SIG-M5 treated with dmso at 0.1 percent for 504 hours (cell line): ENCODE data around the gene INA.

Experiments
- DNase-seq: peaks from one replicate; lab custom pipeline; 2025; ENCODE audit not compliant: unreplicated experiment; lab: John Stamatoyannopoulos, UW

Gene INA

DNA sequence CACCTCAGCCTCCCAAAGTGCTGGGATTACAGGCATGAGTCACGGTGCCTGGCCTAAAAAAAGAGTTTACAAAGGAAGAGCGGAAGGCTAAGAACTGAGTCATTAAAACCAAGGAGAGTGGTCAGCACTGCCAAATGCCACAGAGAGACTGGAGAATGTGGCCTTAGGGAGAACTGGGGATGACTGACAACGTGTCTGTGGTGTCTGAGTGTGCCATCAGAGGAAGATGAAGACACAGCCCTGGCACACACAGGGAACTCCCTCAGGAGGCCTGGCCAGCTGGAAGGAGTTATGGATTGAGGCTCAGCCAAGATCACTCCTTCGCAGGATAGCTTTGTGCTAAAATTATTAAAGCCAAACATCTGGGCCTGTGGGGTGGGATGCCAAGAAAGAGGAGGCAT lies 3.9 kb upstream of the INA start:
- DNase-seq = no peak

DNA sequence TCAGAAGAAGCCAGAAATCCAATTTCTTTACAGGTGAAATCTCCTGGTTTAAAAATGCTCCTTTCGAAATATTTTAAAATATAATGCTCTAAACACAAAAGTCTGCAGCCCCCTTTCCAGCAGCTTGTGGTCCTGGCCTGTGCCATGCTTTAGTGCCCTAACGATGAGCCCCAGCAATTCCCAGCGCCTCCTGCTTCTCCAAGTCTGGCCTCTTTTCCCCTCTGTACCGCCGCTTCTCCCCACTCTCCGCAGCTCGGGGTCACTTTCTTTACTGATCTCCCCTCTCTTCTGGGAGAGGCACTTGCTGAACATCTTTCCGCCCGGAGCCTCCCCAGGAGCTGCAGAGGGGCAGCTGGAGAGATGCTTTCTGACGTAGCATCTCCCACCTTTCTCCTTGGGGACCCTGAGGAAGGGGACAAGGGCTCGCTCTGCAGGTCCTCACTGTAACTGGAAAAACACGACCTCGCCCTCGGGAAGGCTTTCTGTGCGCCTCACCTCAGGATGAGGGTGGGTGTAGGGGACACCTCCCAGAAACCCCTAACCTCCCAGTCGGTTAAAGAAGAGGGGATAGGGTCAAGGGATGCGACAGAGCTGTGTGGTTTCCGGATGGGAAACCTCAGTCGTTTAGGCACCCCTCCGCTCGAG lies 565 bp upstream of the INA start:
- DNase-seq = no peak

DNA sequence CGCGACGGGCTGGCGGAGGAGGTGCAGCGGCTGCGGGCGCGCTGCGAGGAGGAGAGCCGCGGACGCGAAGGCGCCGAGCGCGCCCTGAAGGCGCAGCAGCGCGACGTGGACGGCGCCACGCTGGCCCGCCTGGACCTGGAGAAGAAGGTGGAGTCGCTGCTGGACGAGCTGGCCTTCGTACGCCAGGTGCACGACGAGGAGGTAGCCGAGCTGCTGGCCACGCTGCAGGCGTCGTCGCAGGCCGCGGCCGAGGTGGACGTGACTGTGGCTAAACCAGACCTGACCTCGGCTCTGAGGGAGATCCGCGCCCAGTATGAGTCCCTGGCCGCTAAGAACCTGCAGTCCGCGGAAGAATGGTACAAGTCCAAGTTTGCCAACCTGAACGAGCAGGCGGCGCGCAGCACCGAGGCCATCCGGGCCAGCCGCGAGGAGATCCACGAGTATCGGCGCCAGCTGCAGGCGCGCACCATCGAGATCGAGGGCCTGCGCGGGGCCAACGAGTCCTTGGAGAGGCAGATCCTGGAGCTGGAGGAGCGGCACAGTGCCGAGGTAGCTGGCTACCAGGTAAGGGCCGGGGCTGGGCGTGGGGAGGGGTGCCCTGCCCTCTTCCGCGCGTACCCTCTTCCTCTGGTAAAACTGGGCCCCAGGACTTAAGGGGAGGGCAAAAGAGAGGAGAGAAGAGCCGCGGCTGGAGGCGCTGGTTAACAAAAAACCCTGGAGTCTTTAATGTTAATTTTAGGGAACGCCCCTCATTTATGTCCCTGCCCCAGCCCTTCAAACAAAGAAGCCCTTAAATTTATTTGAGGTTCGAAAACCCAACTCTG lies 987 bp downstream of the INA start:
- DNase-seq = no peak

DNA sequence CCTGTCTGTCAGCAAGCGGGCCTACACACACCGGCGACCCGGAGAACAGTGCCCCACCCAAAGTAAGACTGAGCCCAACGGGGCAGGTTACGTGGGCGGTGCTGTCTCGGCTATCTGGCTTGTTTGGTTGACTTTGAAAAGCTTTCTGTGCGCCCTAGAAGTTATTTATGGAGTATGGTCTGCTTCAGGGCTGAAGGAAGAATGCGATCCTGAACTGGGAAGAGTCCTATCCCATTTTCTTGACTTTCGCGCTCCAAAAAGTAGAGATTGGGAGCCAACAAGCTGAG lies 1.5 kb downstream of the INA start:
- no peak for DNase-seq

DNA sequence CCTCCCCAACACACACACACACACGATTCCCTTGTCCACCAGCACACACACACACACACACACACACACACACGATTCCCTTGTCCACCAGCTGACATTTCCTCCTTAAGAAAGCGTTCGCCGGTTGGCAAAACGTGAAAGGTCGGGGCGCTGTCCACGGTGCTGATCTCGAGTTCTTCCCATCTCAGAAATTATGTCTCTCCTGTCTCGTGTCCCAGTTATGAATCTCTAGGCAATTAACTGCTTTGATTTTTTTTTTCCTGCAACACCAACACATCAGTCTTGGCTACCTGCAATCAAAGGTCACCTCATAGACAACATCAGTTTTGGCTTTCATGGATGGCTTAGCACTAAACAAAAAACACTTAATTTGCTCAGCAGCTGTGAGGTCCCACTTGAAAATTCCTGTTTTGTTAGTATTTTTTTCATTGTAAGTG lies 1.9 kb downstream of the INA start:
- DNase-seq = no peak

DNA sequence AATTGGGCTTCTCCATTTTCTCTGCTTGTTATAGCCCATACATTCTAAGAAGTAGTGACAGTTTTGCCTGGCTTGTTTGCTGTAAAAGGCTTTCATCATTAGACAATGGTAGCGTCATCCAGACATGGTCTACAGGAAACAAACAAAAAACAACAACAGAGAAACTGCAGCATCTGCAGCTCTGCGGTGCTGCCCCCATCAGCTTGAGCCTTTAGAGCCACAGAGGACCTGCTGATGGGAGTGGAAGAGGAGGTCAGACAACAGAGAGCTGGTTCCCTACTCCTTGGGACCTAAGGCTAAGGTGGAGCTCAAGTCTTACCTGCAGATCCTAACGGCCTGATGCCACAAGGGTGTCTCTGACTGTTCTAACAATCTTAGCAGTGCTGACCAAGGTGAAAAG lies 3.1 kb downstream of the INA start:
- DNase-seq = no peak

DNA sequence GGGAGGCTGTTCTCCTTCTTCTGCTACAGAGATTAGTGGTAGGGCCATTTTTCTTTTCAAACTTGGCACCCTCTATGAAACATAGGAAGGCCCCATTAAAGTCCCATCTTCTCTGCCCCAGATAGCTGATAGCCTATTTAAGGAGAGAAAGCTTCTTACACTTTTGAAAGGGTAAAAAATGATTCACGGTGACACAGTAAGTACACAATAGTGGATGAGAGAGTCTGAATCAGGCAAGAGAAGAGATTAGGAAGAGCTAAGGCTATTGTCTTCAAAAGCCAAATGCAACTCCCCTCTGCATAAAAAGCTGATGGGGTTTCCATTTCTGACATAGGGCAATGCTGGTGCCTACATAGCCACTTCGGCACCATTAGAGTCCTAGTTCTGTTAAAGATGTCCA lies 3.6 kb downstream of the INA start:
- DNase-seq = no peak

DNA sequence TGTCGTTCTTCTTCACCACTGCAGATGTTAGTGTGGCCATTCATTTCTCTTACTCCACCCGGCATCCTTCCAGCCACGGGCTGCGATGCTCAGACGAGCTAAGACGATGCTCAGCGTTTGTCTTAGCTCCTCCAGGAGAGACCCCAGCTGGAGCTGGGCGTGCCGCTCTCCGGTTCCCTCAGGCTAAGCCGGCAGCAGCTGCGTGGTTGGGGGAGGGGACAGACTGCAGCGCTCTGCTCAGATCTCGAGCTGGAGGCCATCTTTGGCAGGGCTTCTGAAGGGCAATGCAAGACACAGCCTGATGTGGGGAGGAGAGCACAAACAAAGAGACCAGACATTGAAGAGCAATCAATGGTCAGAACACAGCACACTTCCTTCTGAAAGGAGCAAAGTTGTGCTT lies 4.8 kb downstream of the INA start:
- DNase-seq = no peak

DNA sequence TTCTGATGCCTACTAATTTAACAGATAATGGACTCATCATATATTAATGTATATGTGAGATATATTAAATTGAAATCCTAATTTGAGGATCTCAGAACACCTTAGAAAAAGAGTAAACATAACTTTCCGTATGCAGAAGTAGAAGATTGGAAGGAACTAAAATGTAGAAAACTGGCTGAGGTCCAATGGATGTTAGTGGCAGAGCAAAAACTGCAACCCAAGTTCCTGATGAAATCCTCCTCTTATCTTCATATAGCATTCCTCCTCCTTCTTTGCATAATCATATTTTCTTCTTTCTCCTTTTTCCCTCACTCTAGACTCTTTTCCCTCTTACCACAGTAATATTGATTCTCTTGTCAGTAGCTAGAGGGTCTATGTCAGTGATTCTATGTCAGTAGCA lies 6.0 kb downstream of the INA start:
- no peak for DNase-seq

DNA sequence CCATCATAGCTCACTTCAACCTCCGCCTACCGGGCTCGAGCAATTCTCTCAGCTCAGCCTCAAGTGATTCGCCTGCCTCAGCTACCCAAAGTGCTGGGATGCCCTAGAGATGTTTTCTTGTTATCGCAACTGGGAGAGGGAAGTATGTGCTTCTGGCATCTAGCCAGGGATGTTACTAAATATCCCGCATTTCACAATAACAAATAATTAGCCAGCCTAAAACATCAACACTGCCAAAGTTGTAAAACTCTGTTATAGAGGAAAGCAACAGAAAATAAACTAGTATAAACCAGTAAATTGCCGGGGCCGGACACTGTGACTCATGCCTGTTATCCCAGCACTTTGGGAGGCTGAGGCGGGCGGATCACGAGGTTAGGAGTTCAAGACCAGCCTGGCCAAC lies 7.2 kb downstream of the INA start:
- DNase-seq = peak; percentile 66

DNA sequence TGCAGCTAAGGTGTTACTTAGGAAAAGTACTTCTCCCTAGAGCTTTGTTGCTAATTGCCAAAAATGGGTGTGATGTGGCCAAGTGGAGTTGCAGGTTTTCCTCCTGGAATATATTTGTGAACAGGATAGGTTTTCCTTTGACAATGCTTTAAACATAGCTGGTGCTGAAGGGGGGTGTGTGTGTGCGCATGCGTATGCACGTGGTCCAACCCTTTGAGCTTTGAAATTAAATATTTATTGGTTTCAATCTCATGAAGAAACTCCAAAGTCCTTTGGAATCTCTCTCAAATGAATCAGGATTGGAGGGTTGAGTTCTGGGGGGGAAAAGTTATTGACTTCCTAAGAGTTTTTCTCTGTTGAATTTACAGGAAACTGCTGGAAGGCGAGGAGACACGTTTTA lies 11.1 kb downstream of the INA start:
- DNase-seq = no peak

DNA sequence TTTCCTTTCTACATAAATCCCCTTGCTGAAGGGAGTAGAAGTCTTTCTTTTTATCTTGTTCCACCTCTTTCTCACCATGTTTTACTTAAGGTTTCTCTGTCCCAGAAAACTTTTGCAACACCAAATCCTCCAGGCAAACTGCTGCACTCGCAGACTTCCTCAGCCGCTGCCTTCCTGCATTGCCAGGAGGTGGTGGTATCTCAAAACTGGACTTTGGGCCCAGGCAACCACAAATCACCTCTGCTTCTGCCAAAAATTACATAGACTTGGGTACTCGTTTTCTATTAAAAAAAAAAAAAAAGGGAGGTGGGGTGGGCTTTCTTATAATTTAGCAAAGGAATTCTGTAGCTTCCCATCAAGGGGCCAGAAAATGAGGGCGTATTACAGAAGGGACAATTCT lies 14.7 kb downstream of the INA start:
- no peak for DNase-seq

DNA sequence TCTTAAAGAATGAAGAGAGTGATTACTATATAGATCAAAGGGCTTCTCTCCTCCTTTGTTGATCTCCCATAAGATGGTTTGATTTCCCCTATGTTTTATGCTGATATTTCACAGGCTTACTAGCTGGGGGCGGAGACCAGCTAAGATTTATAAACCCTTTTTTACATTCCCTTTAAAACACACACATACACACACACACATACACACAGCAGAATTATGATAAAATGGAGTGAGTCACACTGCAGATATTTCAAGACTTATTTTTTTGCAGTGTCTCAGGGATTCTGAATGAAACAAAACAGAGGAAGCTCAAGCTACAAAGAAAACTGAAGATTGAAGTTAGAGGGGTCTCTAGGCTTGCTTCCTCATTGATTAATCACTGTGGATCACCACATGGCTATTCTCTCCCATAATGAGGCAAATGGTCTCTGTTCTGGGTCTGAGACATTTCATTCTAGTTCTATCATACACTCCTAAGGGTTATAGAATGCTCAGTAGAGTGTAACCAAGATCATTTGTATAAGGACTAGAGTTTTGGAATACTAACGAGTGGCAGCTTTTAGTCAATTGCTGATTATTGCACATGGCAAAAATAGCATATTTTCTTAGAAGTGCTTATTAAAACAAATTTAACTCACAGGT lies 18.6 kb downstream of the INA start:
- no peak for DNase-seq

DNA sequence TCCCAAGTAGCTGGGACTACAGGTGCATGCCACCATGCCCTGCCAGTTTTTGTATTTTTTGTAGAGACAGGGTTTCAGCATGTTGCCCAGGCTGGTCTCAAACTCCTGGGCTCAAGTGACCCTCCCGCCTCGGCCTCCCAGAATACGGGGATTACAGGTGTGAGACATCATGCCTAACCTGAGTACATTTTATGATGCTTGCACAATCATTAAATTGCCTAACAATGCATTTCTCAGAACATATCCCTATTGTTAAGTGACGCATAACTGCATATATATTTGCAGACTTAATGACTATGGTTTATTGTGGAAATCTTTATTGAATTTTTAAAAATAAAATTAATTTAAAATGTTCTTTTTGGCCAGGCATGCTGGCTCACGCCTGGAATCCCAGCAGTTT lies 30.7 kb downstream of the INA start:
- no peak for DNase-seq

DNA sequence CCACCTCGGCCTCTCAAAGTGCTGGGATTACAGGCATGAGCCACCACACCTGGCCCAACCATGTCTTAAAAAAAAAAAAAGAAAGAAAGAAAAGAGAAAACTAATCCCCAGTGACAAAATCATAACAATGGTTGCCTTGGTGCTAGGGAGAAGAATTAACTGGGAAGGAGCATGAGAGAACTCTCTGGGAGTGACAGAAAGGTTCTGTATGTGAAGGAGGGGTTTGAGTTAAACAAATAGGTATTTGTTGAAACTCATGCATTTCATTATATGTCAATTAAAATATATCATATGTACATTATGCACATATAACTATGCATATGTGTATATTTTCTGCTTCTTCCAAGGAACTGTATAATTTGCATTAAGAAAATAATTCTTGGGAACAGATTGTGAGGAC lies 33.3 kb downstream of the INA start:
- DNase-seq = no peak

DNA sequence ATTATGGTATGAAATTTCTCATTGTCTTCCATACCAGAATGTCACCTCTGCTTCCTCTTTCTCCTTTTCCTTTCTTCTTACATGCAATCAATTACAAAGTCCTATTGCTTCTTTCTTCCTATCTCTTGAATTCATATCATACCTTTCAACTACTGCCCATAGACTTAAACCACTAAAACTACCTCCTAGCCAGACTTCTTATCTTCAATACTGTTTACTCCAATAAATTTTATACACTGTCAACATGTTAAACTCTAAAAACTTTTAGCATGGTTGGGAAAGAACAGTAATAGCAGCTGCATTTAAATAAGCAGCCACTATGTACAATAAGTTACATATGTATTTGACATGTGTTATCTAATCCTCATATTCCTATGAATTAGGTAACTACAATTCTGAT lies 39.1 kb downstream of the INA start:
- no peak for DNase-seq

DNA sequence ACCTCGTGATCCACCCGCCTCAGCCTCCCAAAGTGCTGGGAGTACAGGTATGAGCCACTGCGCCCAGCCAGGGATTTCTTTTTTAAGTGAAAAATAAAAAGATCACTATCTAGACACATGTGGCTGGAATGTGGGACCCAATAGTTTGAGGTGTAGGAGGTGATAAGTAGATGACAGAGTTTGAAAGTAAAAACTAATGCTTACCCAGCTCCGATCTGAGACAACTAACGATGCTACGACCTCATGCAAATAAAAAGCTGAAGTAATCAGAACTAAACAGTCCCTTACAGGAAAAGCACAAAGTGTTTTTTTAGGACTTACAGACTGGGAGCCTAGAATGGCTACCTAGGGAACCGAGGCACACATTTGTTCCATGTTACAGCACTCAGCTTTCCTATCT lies 51.0 kb downstream of the INA start:
- DNase-seq = no peak

DNA sequence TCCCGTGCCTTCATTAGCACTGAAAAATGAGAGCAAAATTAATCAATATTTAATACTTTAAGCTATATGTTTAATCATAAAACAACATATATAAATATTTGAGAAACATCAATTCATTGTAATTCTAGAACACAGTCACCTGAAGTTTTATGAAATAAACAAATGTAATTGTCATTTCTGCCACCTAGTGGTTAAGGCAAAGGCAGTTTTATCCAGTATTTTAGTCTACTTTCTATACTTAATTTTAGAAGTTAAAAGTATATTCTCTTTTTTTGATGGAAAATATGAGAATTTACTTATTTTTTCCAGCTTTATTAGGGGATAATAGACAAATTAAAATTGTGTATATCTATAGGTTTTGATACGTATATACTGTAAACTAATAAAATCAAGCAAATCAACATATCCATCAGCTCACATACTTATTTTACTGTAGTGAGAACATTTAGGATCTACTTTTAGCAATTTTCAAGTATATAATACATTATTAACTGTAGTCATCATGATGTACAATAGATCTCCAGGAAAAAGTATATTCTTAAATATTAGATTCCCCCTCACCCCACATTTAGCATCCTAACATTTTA lies 57.1 kb downstream of the INA start:
- DNase-seq = peak; percentile 13

DNA sequence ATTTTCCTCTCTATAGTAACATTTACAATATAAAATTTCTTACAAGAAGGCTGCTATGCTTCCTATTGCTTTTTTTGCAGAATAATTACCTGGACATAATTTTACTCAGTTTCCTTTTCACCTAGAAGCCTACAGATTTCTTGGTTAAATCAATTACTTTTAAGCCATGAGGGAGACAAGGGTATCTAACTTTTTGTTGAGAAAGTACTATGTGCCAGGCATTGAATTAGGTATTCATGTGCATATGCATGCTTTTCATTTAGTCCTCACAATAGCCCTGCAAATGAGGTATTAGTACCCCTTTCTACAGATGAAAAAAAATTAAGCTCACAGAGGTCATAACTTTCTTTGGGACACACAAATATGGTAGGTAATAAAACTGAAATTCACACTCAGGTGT lies 57.6 kb downstream of the INA start:
- no peak for DNase-seq

DNA sequence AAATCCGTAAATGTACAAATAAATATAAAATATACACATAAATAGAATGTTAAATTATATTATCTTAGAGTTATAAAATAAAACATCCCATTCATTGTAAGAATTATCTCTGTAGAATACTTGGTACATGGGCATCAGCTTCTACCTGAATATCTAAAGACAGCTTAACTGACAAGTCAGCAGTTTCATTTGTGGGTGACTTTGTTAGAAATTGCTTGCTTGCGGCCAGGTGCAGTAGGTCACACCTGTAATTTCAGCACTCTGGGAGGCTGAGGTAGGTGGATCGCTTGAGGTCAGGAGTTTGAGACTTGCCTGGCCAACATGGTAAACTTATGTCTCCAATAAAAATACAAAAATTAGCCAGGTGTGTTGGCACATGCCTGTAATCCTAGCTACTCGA lies 59.4 kb downstream of the INA start:
- DNase-seq = no peak
